K562 (cell line): ENCODE measurements around the gene TIMP2. TPM values are rescaled to one million over a fixed set of nuclear protein-coding genes. Genes with fewer than 3 reads are reported as not detected.

ENCODE experiments used
- ATAC-seq: fragments of 200-7000 bp; cut with Tn5 transposase; 3 replicates; pipeline ENCODE4 v1.9.1; 2020; ENCODE audit warnings: moderate library complexity
- BruUV-seq: library from RNA; stranded (reverse); fragments of 400-500 nt; replicated peaks from 2 replicates; lab custom pipeline; 2021; lab: Mats Ljungman, UMichigan
- CTCF ChIA-PET: fragments of 300-600 bp; formaldehyde crosslinking; extraction: SDS; loops from one replicate; lab custom pipeline; 2021; ENCODE audit warnings: low intra/inter-chr PET ratio; lab: Yijun Ruan, JAX
- POLR2A ChIA-PET: fragments of 300-600, 350-650 bp; sonication (Branson Sonifier 250); formaldehyde crosslinking; extraction: SDS; loops from one replicate; lab custom pipeline; 2021; ENCODE audit warnings: antibody characterized with exemption, inconsistent platforms; lab: Yijun Ruan, JAX
- DNase-seq, 4 experiments: peaks; one replicate each; pipeline versions ENCODE4 v3.0.0 to v3.0.0-alpha.2; 2011 to 2018; ENCODE audit warnings: low spot score in 3 of 4, mixed read lengths in 3 of 4; ENCODE audit errors: extremely low read depth in 1 of 4
- FAIRE-seq: peaks from 2 replicates; lab custom pipeline; 2011; peaks lifted over from hg19 to GRCh38; lab: Jason Lieb, UNC
- H2AFZ ChIP-seq: 2 replicates; pipeline ENCODE4 v1.6.0; 2011; ENCODE audit warnings: low read depth, low read length, control low read depth, inconsistent platforms
- H3K27ac ChIP-seq: fragments of 200-600 bp; 3 replicates; pipeline ENCODE4 v1.8.0; 2011; ENCODE audit warnings: low read depth, mild to moderate bottlenecking, control low read depth, inconsistent platforms, low read length, moderate library complexity, mixed read lengths; ENCODE audit errors: extremely low read depth
- H3K27me3 ChIP-seq, 2 experiments: fragments of 300-600 bp in 1 of 2; 2 replicates in 1 of 2; 3 replicates in 1 of 2; pipeline versions ENCODE4 v1.6.0 to v1.8.0; 2011; ENCODE audit warnings: inconsistent platforms in 2 of 2, low read length in 2 of 2, mild to moderate bottlenecking in 1 of 2, mixed read lengths in 1 of 2, moderate library complexity in 1 of 2; ENCODE audit not compliant: control insufficient read depth in 2 of 2, insufficient read depth in 2 of 2
- H3K36me3 ChIP-seq: fragments of 300-600 bp; 3 replicates; pipeline ENCODE4 v1.8.0; 2011; ENCODE audit warnings: mild to moderate bottlenecking, low read length, inconsistent platforms; ENCODE audit not compliant: control insufficient read depth, insufficient read depth
- H3K4me1 ChIP-seq, 2 experiments: fragments of 200-600 bp in 1 of 2; replicated peaks in 1 of 2; 2 replicates in 1 of 2; 3 replicates in 1 of 2; pipeline versions ENCODE4 v1.5.1 to v1.8.0; 2011; ENCODE audit warnings: inconsistent platforms in 2 of 2, low read length in 2 of 2, mild to moderate bottlenecking in 1 of 2, mixed read lengths in 1 of 2, moderate library complexity in 1 of 2; ENCODE audit not compliant: control insufficient read depth in 2 of 2, insufficient read depth in 2 of 2
- H3K4me2 ChIP-seq: 2 replicates; pipeline ENCODE4 v1.6.1; 2011; ENCODE audit warnings: low read length, control low read depth, inconsistent platforms, mixed read lengths; ENCODE audit not compliant: insufficient read depth
- H3K4me3 ChIP-seq: fragments of 200-600 bp; sonication (generic), shearing (Covaris generic); 2 replicates; pipeline ENCODE4 v1.5.1; 2016; ENCODE audit warnings: control low read depth, inconsistent platforms
- H3K79me2 ChIP-seq: fragments of 200-600 bp; 3 replicates; pipeline ENCODE4 v1.8.0; 2011; ENCODE audit warnings: low read length, inconsistent platforms; ENCODE audit not compliant: control insufficient read depth, insufficient read depth
- H3K9ac ChIP-seq, 2 experiments: 2 replicates each; pipeline versions ENCODE4 v1.6.0 to v1.6.1; 2011; ENCODE audit warnings: low read depth in 2 of 2, low read length in 2 of 2, control low read depth in 1 of 2, inconsistent platforms in 1 of 2, mild to moderate bottlenecking in 1 of 2, mixed read lengths in 1 of 2; ENCODE audit not compliant: insufficient read depth in 1 of 2
- H3K9me1 ChIP-seq: one replicate; pipeline ENCODE4 v1.6.0; 2011; ENCODE audit warnings: inconsistent platforms, mild to moderate bottlenecking, low read length, moderate library complexity; ENCODE audit not compliant: control insufficient read depth, insufficient read depth
- H3K9me3 ChIP-seq: replicated peaks from 2 replicates; pipeline ENCODE4 v1.5.1; 2011; ENCODE audit warnings: low read depth, low read length, inconsistent platforms; ENCODE audit not compliant: control insufficient read depth, insufficient read depth
- H4K20me1 ChIP-seq: replicated peaks from 2 replicates; pipeline ENCODE4 v1.6.1; 2011; ENCODE audit warnings: low read length, inconsistent platforms, mixed read lengths; ENCODE audit not compliant: control insufficient read depth, insufficient read depth
- CGGBP1 ChIP-seq: fragments of 250-450 bp; sonication (Bioruptor Pico); IDR thresholded peaks from 2 replicates; pipeline ENCODE4 v1.9.0; 2021; ENCODE audit warnings: mild to moderate bottlenecking
- ELF4 ChIP-seq: fragments of 450-650 bp; formaldehyde crosslinking; IDR thresholded peaks from 2 replicates; pipeline ENCODE4 v1.4.0; 2022; ENCODE audit warnings: missing genetic modification characterization
- ETV1 ChIP-seq: fragments of 450-650 bp; conservative IDR thresholded peaks from 2 replicates; pipeline ENCODE4 v1.6.1; 2016; ENCODE audit warnings: missing genetic modification characterization, control low read depth, low read depth, missing compliant biosample characterization
- HDAC1 ChIP-seq, 2 experiments: fragments of 450-650 bp; IDR thresholded peaks; 2 replicates each; pipeline ENCODE4 v1.6.1; 2016 to 2017; ENCODE audit warnings: inconsistent platforms in 1 of 2, mild to moderate bottlenecking in 1 of 2, moderate library complexity in 1 of 2
- OTX1 ChIP-seq: fragments of 450-650 bp; formaldehyde crosslinking; IDR thresholded peaks from 2 replicates; pipeline ENCODE4 v1.4.0; 2022; ENCODE audit warnings: mild to moderate bottlenecking
- VEZF1 ChIP-seq: fragments of 200-800 bp; sonication (Bioruptor generic); IDR thresholded peaks from 2 replicates; pipeline ENCODE4 v1.6.1; 2017; ENCODE audit warnings: missing genetic modification characterization, missing compliant biosample characterization
- ZBTB17 ChIP-seq: fragments of 450-650 bp; formaldehyde crosslinking; IDR thresholded peaks from 2 replicates; pipeline ENCODE4 v1.4.0; 2020; ENCODE audit warnings: mild to moderate bottlenecking
- ZFP30 ChIP-seq: fragments of 250-450 bp; sonication (Bioruptor Pico); IDR thresholded peaks from 2 replicates; pipeline ENCODE4 v1.8.0; 2022; ENCODE audit warnings: moderate library complexity, mild to moderate bottlenecking, inconsistent platforms, borderline replicate concordance
- ZNF174 ChIP-seq: fragments of 250-450 bp; sonication (Bioruptor Pico); IDR thresholded peaks from 2 replicates; pipeline ENCODE4 v1.4.0; 2020; ENCODE audit warnings: mild to moderate bottlenecking
- ZNF318 ChIP-seq, 2 experiments: fragments of 450-650 bp; IDR thresholded peaks; 2 replicates each; pipeline ENCODE4 v1.6.1; 2016; ENCODE audit warnings: mild to moderate bottlenecking in 2 of 2, borderline replicate concordance in 1 of 2, low read depth in 1 of 2, moderate library complexity in 1 of 2
- ZNF695 ChIP-seq: fragments of 450-650 bp; formaldehyde crosslinking; IDR thresholded peaks from 2 replicates; pipeline ENCODE4 v1.4.0; 2020; ENCODE audit warnings: mild to moderate bottlenecking, moderate library complexity
- WGBS: fragments of 100-300 bp; shearing (Covaris generic); methylation state at CpG from one replicate; pipeline ENCODE4 v1.1.6; 2016; ENCODE audit warnings: low coverage, mixed read lengths; ENCODE audit not compliant: insufficient coverage; ENCODE audit errors: missing lambda C conversion rate; 5-methylcytosine and 5-hydroxymethylcytosine counted together
- in situ Hi-C: fragments of 300-500 bp; cut with MboI; formaldehyde crosslinking; loops from 4 replicates; pipeline ENCODE4 v1.15.0; 2018; ENCODE audit warnings: inconsistent platforms, mixed read lengths
- intact Hi-C: fragments of 100-400 bp; cut with micrococcal nuclease; formaldehyde crosslinking; loops from 2 replicates; pipeline ENCODE4 v1.14.2; 2022
- polyA plus RNA-seq, 8 experiments: library from polyadenylated mRNA; depleted of rRNA in 4 of 8; stranded (reverse) in 5 of 8; unstranded in 3 of 8; fragments of >200 nt; fragmentation: Nextera tagmentation in 2 of 8; fragmentation: Illumina TruSeq in 1 of 8; extraction: Ambion mirVana in 2 of 8; extraction: Trizol in 1 of 8; gene quantifications; 2 replicates each; pipeline versions ENCODE4 v1.2.1 to v1.2.3, GENCODE V29; 2011 to 2014; ENCODE audit warnings: inconsistent platforms in 1 of 8, missing spikeins in 1 of 8
- total RNA-seq, 7 experiments: library from RNA; depleted of rRNA in 6 of 7; stranded (reverse); fragments of >200 nt in 6 of 7; fragmentation: Illumina TruSeq in 2 of 7; extraction: Trizol in 2 of 7; gene quantifications; 2 replicates each; pipeline versions ENCODE4 v1.2.1 to v1.2.3, GENCODE V29; 2011 to 2021; ENCODE audit warnings: low replicate concordance in 1 of 7

The TIMP2 gene
- total and polyA plus RNA-seq, 9 of the 15 experiments (the other 6 are each of a cell fraction or from before 2014, with no cell fraction given): 0.55 TPM; not detected in 8

GRCh38 chr17:78864117-78864516, 61.1 kb downstream of the TIMP2 start:
- H3K9ac ChIP-seq: no peak overlapping the region
- peaks cover 3 to 15% of the 10 kb centered on the region in 2 experiments; a peak in 3 of 5 replicates for H3K4me1 ChIP-seq
- 0% methylated on average over 1 of the region's 1 CpG for WGBS
- no peak overlapping the region for H3K4me2 ChIP-seq
- in situ Hi-C loops: no loop called here
- no peaks in the 10 kb centered on the region for H3K79me2 ChIP-seq
- POLR2A ChIA-PET: interaction anchor here (0.6 to 1.0 kb wide), 2 partner anchors 9 to 18 kb away, joined by 3 read pairs; no protein-coding TSS in a partner anchor
- no peak for DNase-seq
- H3K9me3 ChIP-seq: no peaks in the 10 kb centered on the region
- H3K36me3 ChIP-seq: no peaks in the 10 kb centered on the region
- CTCF ChIA-PET: no interaction called here
- no peak overlapping the region for H3K4me3 ChIP-seq
- intact Hi-C loops: no loop called here
- no peak overlapping the region for H3K27ac ChIP-seq
- no peaks in the 10 kb centered on the region for H4K20me1 ChIP-seq
- H3K27me3 ChIP-seq: peaks cover 14 to 24% of the 10 kb centered on the region in 2 experiments
- FAIRE-seq: no peak
- H3K9me1 ChIP-seq: no peaks in the 10 kb centered on the region
- ATAC-seq: no peak
- no peak overlapping the region for H2AFZ ChIP-seq
- BruUV-seq: no TSS peak
- TF ChIP-seq ETV1 (tag) (0 out of 2 replicates have a peak, but pooled peaks have one; percentile 23), HDAC1 (IDR thresholded peaks at IDR 0.05) (0 out of 4 replicates have a peak, but pooled peaks of 1 of the 2 experiments have one; percentile 23), ZNF318 (IDR thresholded peaks at IDR 0.05; ENCODE audit: borderline replicate concordance in 1 of 2, low read depth in 1 of 2) (no peak), VEZF1 (CRISPR knock-in tag) (0 out of 2 replicates have a peak, but pooled peaks have one; percentile 13), CGGBP1 (no peak), ZNF174 (CRISPR knock-in tag) (no peak), ZFP30 (CRISPR knock-in tag) (no peak), OTX1 (CRISPR knock-in tag) (peak; percentile 56; the same call in 1 of the 2 replicates), ZBTB17 (CRISPR knock-in tag) (no peak), ELF4 (CRISPR knock-in tag) (peak; percentile 75; the same call in 1 of the 2 replicates), ZNF695 (no peak)
